HL-60 (cell line): ENCODE measurements around the gene TAF11L12.
"Not testable (repeated sequence)": the region's sequence is repeated elsewhere in the genome, so short reads cannot be mapped to it uniquely, and the experiment has no call there.

Experiments
- GABPA ChIP-seq: IDR thresholded peaks from 2 replicates; pipeline ENCODE4 v1.6.1; 2012; ENCODE audit warnings: low read depth
- POLR2AphosphoS5 ChIP-seq: IDR thresholded peaks from 2 replicates; pipeline ENCODE4 v1.6.1; 2012; ENCODE audit warnings: low read depth
- SPI1 ChIP-seq: IDR thresholded peaks from 2 replicates; pipeline ENCODE4 v1.6.1; 2012; ENCODE audit warnings: low read depth, mild to moderate bottlenecking, borderline replicate concordance
- TF ChIP-seq, protein P1 (sequence below): IDR thresholded peaks from one replicate; pipeline ENCODE4 v1.5.1; 2011; ENCODE audit warnings: low read length, control low read depth, inconsistent platforms; ENCODE audit not compliant: insufficient read depth

DNA sequence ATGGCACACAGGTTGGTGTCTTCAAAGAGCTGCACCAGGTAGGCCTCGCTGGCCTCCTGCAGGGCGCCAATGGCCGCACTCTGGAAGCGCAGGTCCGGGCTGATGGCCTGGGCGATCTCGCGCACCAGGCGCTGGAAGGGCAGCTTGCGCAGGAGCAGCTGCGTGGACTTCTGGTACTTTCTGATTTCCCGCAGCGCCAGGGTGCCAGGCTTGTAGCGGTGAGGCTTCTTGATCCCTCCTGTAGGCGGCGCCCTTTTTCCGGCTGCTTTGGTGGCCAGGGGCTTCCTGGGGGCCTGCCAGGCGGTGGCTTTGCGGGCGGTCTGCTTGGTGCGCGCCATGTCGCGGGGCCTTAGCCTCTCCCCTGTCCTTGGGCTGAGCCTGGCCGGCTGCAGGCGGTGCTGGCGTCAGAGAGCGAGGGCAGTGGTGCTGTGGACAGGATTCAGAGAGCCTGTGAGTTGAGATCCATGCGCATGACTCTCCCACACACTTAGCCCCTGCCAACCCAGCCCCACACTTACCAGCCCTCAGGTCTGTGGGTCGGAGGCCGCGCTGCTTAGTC, 45.1 kb downstream of the TAF11L12 start:
- TF ChIP-seq, protein P1, sequence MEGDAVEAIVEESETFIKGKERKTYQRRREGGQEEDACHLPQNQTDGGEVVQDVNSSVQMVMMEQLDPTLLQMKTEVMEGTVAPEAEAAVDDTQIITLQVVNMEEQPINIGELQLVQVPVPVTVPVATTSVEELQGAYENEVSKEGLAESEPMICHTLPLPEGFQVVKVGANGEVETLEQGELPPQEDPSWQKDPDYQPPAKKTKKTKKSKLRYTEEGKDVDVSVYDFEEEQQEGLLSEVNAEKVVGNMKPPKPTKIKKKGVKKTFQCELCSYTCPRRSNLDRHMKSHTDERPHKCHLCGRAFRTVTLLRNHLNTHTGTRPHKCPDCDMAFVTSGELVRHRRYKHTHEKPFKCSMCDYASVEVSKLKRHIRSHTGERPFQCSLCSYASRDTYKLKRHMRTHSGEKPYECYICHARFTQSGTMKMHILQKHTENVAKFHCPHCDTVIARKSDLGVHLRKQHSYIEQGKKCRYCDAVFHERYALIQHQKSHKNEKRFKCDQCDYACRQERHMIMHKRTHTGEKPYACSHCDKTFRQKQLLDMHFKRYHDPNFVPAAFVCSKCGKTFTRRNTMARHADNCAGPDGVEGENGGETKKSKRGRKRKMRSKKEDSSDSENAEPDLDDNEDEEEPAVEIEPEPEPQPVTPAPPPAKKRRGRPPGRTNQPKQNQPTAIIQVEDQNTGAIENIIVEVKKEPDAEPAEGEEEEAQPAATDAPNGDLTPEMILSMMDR, result not testable (repeated sequence)
- TF ChIP-seq POLR2AphosphoS5, GABPA, SPI1: not testable (repeated sequence)
